Nephron progenitor cell (in vitro differentiated cells): ENCODE results near the gene ITGA2.

Source experiments
- DNase-seq: peaks from one replicate; pipeline ENCODE4 v3.0.0; 2021
- H3K27ac Mint-ChIP-seq: 2 replicates; pipeline ENCODE4 v1.8.0; 2021; ENCODE audit warnings: mild to moderate bottlenecking, moderate library complexity, mixed read lengths
- H3K27me3 Mint-ChIP-seq: 2 replicates; pipeline ENCODE4 v1.8.0; 2021; ENCODE audit warnings: mild to moderate bottlenecking, low read depth, mixed read lengths; ENCODE audit not compliant: poor library complexity
- H3K36me3 Mint-ChIP-seq: 2 replicates; pipeline ENCODE4 v1.8.0; 2021; ENCODE audit warnings: low read depth, mixed read lengths
- H3K4me1 Mint-ChIP-seq: 2 replicates; pipeline ENCODE4 v1.8.0; 2021; ENCODE audit warnings: mixed read lengths
- H3K4me3 Mint-ChIP-seq: 2 replicates; pipeline ENCODE4 v1.8.0; 2021; ENCODE audit warnings: mild to moderate bottlenecking, moderate library complexity, mixed read lengths
- H3K9me3 Mint-ChIP-seq: 2 replicates; pipeline ENCODE4 v1.8.0; 2021; ENCODE audit warnings: mild to moderate bottlenecking, moderate library complexity, mixed read lengths
- CTCF ChIP-seq: fragments of 200-600 bp; sonication (generic); IDR thresholded peaks from 2 replicates; pipeline ENCODE4 v1.5.0; 2021; ENCODE audit warnings: antibody characterized with exemption

ITGA2 gene

GRCh38 chr5:52997424-52997823 is 8.3 kb downstream of the ITGA2 start:
- Mint-ChIP-seq H3K36me3 (no peaks in the 10 kb centered on the region), H3K27me3 (peaks cover 14% of the 10 kb centered on the region), H3K4me1 (no peaks in the 10 kb centered on the region), H3K9me3 (no peaks in the 10 kb centered on the region), H3K4me3 (no peak overlapping the region), H3K27ac (no peak overlapping the region)
- no peak for DNase-seq
- no peak for TF ChIP-seq CTCF

GRCh38 chr5:52998552-52999313 is 9.6 kb downstream of the ITGA2 start:
- Mint-ChIP-seq H3K36me3 (no peaks in the 10 kb centered on the region), H3K27ac (no peak overlapping the region), H3K27me3 (peaks cover 7% of the 10 kb centered on the region), H3K4me3 (no peak overlapping the region), H3K4me1 (no peaks in the 10 kb centered on the region), H3K9me3 (no peaks in the 10 kb centered on the region)
- no peak for DNase-seq
- no peak for TF ChIP-seq CTCF

GRCh38 chr5:52999344-52999949 is 10.3 kb downstream of the ITGA2 start:
- H3K36me3 Mint-ChIP-seq, result no peaks in the 10 kb centered on the region
- H3K4me1 Mint-ChIP-seq, result no peaks in the 10 kb centered on the region
- DNase-seq, result no peak
- TF ChIP-seq CTCF, result no peak
- H3K9me3 Mint-ChIP-seq, result no peaks in the 10 kb centered on the region
- no peak overlapping the region for H3K4me3 Mint-ChIP-seq
- H3K27ac Mint-ChIP-seq, result no peak overlapping the region
- H3K27me3 Mint-ChIP-seq, result peaks cover 7% of the 10 kb centered on the region

- TF ChIP-seq CTCF, result no peak
- Mint-ChIP-seq H3K27me3 (peaks cover 8% of the 10 kb centered on the region), H3K27ac (no peak overlapping the region), H3K9me3 (no peaks in the 10 kb centered on the region), H3K4me3 (no peak overlapping the region), H3K4me1 (no peaks in the 10 kb centered on the region), H3K36me3 (no peaks in the 10 kb centered on the region)
- no peak for DNase-seq
Observed at GRCh38 chr5:53001541-53001940, 12.4 kb downstream of the ITGA2 start.

- Mint-ChIP-seq H3K36me3 (no peaks in the 10 kb centered on the region), H3K27me3 (peaks cover 11% of the 10 kb centered on the region), H3K9me3 (no peaks in the 10 kb centered on the region), H3K4me1 (no peaks in the 10 kb centered on the region), H3K27ac (no peak overlapping the region), H3K4me3 (no peak overlapping the region)
- no peak for DNase-seq
- TF ChIP-seq CTCF, result no peak
Observed at GRCh38 chr5:53002491-53002890, 13.3 kb downstream of the ITGA2 start.

- Mint-ChIP-seq H3K9me3 (no peaks in the 10 kb centered on the region), H3K4me3 (no peak overlapping the region), H3K27me3 (peaks cover 11% of the 10 kb centered on the region), H3K36me3 (no peaks in the 10 kb centered on the region), H3K27ac (no peak overlapping the region), H3K4me1 (no peaks in the 10 kb centered on the region)
- no peak for DNase-seq
- no peak for TF ChIP-seq CTCF
Observed at GRCh38 chr5:53003144-53003543, 14.0 kb downstream of the ITGA2 start.
